ENCODE results near the gene OBSCN. TPM values are rescaled to one million over a fixed set of nuclear protein-coding genes. Genes with fewer than 3 reads are reported as not detected.
A peak's percentile ranks its signal among the peaks of the same experiment; 100 is the strongest.

OBSCN gene
- total RNA-seq, 1 experiment from 2014 or later: 33.3 TPM

GRCh38 chr1:228316589-228317387 is 108.9 kb downstream of the OBSCN start:
- no peak overlapping the region for H3K27ac Mint-ChIP-seq
- Histone ChIP-seq H3T11ph (ENCODE audit: low read length) (no peak overlapping the region), H3K4me1 (ENCODE audit: insufficient read depth, low read length) (no peaks in the 10 kb centered on the region), H3K9me3 (ENCODE audit: control insufficient read depth, low read depth, low read length) (no peaks in the 10 kb centered on the region), H3K56ac (ENCODE audit: insufficient read length, low read depth, low read length) (no peak overlapping the region), H3K27me3 (ENCODE audit: insufficient read depth, low read length) (no peaks in the 10 kb centered on the region), H3K9ac (ENCODE audit: extremely low read depth, insufficient read length, low read length) (no peak overlapping the region), H4K8ac (replicated peaks; ENCODE audit: insufficient read length, low read depth, low read length) (no peak overlapping the region), H4K5ac (ENCODE audit: insufficient read length, low read depth, low read length) (no peak overlapping the region), H3K4me2 (ENCODE audit: insufficient read depth, insufficient read length, low read length) (no peak overlapping the region), H3K14ac (ENCODE audit: insufficient read depth, low read length) (no peak overlapping the region), H2AK5ac (ENCODE audit: insufficient read length, low read length) (no peak overlapping the region), H3K4ac (ENCODE audit: low read depth, low read length) (no peak overlapping the region), H2BK12ac (ENCODE audit: insufficient read length, low read depth, low read length) (no peak overlapping the region), H2BK15ac (ENCODE audit: low read depth, low read length) (no peak overlapping the region), H2AFZ (ENCODE audit: low read length) (no peak overlapping the region), H4K20me1 (ENCODE audit: control insufficient read depth, insufficient read depth, insufficient read length) (no peaks in the 10 kb centered on the region), H3K18ac (ENCODE audit: insufficient read length, low read depth, low read length) (no peak overlapping the region), H3K27ac (ENCODE audit: insufficient read length, low read depth, low read length) (no peak overlapping the region), H3K23ac (ENCODE audit: insufficient read length, low read depth, low read length) (no peak overlapping the region), H3K23me2 (ENCODE audit: insufficient read length, low read depth, low read length, poor library complexity, severe bottlenecking) (no peaks in the 10 kb centered on the region), H2BK20ac (ENCODE audit: low read depth, low read length, poor library complexity, severe bottlenecking) (no peak overlapping the region), H2BK5ac (ENCODE audit: insufficient read length, low read length) (no peak overlapping the region), H3K79me1 (ENCODE audit: insufficient read depth, low read depth, low read length, poor library complexity, severe bottlenecking) (no peaks in the 10 kb centered on the region), H2BK120ac (ENCODE audit: low read depth, low read length, poor library complexity, severe bottlenecking) (no peak overlapping the region), H4K91ac (ENCODE audit: insufficient read length, low read depth, low read length) (no peak overlapping the region), H3K79me2 (ENCODE audit: insufficient read depth, low read length) (no peaks in the 10 kb centered on the region)
- TF ChIP-seq, protein P1, sequence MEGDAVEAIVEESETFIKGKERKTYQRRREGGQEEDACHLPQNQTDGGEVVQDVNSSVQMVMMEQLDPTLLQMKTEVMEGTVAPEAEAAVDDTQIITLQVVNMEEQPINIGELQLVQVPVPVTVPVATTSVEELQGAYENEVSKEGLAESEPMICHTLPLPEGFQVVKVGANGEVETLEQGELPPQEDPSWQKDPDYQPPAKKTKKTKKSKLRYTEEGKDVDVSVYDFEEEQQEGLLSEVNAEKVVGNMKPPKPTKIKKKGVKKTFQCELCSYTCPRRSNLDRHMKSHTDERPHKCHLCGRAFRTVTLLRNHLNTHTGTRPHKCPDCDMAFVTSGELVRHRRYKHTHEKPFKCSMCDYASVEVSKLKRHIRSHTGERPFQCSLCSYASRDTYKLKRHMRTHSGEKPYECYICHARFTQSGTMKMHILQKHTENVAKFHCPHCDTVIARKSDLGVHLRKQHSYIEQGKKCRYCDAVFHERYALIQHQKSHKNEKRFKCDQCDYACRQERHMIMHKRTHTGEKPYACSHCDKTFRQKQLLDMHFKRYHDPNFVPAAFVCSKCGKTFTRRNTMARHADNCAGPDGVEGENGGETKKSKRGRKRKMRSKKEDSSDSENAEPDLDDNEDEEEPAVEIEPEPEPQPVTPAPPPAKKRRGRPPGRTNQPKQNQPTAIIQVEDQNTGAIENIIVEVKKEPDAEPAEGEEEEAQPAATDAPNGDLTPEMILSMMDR (conservative IDR thresholded peaks at IDR 0.05): no peak
- peaks cover 3% of the 10 kb centered on the region; the same call in 1 of the 2 replicates for H3K27me3 Mint-ChIP-seq (ENCODE audit: low read depth)
- DNase-seq: peak; percentile 24
- WGBS (ENCODE audit: extremely low coverage, insufficient read length, low lambda C conversion rate): no CpG with 5 or more reads among the region's 47 CpGs
- H3K36me3 Mint-ChIP-seq (ENCODE audit: insufficient read depth in 1 of 3, low read depth in 3 of 3): peaks cover 5 to 15% (median 11%) of the 10 kb centered on the region in 3 experiments
- no peak overlapping the region for H3K4me3 Mint-ChIP-seq
- peaks cover 7 to 11% of the 10 kb centered on the region in 2 experiments for H3K9me3 Mint-ChIP-seq
- H3K4me1 Mint-ChIP-seq: no peaks in the 10 kb centered on the region

Measured in H9 (cell line).